Retinal pigment epithelial cell (primary cell): ENCODE results near the gene FBXL7.

Experiments used
- DNase-seq: peaks from one replicate; pipeline ENCODE4 v3.0.0-alpha.2; 2010; ENCODE audit warnings: low read depth
- H3K4me3 ChIP-seq: 2 replicates; pipeline ENCODE4 v1.5.1; 2011; ENCODE audit warnings: mild to moderate bottlenecking, low read length, control low read depth, moderate library complexity
- TF ChIP-seq, protein P1 (sequence below): conservative IDR thresholded peaks from 2 replicates; pipeline ENCODE4 v1.5.1; 2011; ENCODE audit warnings: low read depth, low read length, control low read depth, inconsistent platforms

Gene FBXL7

DNA sequence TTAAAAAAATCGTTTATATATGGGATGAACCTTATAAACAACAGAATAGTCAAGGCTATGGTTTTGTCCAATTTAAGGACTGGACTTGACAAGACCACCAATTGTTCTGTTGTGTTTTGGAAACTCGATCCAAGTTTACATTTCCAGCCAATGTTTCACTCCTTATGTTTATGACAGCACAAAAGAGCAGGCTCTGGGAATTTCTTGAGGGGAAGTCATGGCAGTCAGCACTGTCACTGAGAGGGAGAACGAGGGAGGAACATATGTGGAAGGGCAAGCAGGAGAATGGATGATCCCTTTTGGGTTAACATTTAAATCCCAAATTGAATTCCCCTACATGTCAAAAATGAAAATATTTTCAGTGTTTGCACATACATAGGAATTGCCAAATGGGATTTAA, 387.1 kb downstream of the FBXL7 start:
- H3K4me3 ChIP-seq: no peak overlapping the region
- TF ChIP-seq, protein P1, sequence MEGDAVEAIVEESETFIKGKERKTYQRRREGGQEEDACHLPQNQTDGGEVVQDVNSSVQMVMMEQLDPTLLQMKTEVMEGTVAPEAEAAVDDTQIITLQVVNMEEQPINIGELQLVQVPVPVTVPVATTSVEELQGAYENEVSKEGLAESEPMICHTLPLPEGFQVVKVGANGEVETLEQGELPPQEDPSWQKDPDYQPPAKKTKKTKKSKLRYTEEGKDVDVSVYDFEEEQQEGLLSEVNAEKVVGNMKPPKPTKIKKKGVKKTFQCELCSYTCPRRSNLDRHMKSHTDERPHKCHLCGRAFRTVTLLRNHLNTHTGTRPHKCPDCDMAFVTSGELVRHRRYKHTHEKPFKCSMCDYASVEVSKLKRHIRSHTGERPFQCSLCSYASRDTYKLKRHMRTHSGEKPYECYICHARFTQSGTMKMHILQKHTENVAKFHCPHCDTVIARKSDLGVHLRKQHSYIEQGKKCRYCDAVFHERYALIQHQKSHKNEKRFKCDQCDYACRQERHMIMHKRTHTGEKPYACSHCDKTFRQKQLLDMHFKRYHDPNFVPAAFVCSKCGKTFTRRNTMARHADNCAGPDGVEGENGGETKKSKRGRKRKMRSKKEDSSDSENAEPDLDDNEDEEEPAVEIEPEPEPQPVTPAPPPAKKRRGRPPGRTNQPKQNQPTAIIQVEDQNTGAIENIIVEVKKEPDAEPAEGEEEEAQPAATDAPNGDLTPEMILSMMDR: no peak
- no peak for DNase-seq

DNA sequence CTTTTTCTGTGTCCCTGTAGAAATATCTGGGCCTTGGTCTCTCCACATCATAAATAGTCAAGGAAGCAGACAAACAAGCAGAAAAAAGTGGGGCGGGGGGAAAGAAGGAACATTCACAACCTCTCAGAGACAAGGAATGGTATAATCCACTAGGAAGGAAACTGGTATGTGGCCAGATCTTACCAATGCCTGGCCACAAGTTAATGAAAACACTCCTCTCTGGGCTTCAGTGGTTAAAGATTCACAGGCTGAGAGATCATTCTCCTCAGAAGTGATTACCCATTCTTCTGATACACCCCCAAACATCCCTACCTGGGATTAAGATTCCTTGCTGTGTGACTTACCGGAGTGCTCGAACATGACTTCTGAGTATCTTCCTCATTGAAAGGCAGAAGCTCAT, 389.0 kb downstream of the FBXL7 start:
- no peak overlapping the region for H3K4me3 ChIP-seq
- TF ChIP-seq, protein P1: no peak
- no peak for DNase-seq

DNA sequence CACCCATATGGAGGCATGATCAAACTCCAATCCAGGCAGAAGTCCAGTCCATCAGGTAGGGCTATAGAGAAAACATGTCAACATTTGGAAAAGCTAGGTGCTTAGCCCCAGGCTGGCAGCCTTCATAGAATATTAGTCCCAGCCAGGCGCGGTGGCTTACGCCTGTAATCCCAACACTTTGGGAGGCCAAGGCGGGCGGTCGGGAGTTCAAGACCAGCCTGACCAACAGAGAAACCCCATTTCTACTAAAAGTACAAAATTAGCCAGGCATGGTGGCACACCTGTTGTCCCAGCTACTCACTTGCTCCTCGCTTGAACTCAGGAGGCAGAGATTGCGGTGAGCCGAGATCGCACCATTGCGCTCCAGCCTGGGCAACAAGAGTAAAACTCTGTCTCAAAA, 393.9 kb downstream of the FBXL7 start:
- TF ChIP-seq, protein P1: no peak
- no peak overlapping the region for H3K4me3 ChIP-seq
- DNase-seq: no peak

DNA sequence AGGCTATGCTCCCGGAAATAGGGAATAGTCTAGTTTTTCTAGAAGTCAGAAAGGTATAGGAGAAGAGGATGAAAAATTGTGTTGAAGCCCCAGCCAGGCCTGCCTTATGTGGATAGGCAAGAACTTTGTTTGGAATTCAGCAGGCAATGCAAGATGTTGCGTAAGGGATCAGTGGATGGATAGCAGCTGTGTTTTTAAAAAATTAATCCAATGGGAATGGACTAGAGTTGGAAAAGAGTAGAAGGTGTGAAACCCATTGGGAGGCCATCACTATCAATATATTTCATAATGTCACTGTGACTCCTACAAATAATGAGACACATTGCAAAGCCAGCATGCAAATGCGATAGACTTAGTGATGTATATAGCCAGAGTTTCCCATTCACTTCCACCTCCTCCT, 397.7 kb downstream of the FBXL7 start:
- TF ChIP-seq, protein P1: no peak
- no peak for DNase-seq
- no peak overlapping the region for H3K4me3 ChIP-seq

DNA sequence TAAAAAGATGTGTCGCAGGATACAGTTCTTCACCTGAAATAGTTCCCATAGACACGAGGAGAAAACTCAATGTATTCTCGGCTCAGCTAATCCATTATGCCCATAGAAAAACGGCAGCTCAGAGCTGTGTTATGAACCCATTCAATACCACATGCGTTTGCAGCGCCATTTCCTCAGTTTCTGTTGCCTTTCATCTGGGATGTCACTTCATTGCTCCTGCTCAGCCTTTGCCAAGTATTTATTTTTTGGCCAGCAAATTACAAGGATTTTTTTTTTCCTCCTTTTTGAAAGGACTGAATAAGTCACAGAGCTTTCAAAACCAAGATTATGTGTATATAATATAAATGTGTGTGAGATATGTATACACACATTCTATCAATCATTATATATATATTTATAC, 398.7 kb downstream of the FBXL7 start:
- no peak overlapping the region for H3K4me3 ChIP-seq
- TF ChIP-seq, protein P1: no peak
- DNase-seq: no peak

DNA sequence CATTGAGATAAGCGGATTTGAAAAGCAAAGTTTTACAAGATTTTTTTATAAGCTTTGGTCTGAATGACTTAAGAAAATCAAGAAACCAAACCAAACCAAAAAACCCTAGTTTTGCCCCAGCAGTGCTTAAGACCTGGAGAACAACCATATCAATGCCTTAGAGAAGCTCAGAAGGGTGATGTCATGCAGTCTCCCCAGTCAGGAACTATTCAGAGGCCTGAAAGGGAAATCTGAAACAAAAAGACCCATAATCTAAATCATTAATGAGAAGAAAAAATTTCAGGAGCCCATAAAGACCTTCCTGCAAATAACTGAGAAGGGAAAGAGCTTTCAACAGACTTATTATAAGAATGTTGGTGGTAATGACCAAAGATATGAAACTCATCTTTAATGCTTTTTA, 399.5 kb downstream of the FBXL7 start:
- DNase-seq: no peak
- TF ChIP-seq, protein P1: no peak
- H3K4me3 ChIP-seq: no peak overlapping the region

DNA sequence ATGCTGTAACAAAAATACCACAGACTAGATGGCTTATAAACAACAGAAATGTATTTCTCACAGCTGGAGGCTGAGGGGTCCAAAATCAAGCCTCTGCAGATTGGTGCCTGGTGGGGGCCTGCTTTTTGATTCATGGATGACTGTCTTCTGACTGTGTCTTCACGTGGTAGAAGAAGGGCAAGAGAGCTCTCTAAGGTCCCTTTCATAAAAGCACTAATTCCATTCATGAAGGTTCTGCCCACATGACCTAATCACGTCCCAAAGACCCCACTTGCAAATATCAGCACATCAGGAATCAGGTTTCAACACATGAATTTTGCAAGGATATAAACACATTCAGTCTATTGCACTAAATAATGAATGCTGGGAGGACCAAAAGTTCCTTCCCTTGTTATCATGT, 401.2 kb downstream of the FBXL7 start:
- DNase-seq: no peak
- no peak overlapping the region for H3K4me3 ChIP-seq
- TF ChIP-seq, protein P1: no peak
